Ovary (tissue), 9 donors: ENCODE data around the gene TRIM63. TPM values are rescaled to one million over a fixed set of nuclear protein-coding genes. Genes with fewer than 3 reads are reported as not detected.

Source experiments
- DNase-seq, 5 donors: peaks; one replicate each; pipeline ENCODE4 v3.0.0-alpha.2; 2019 to 2020
- H3K27ac ChIP-seq, 2 donors: fragments of 200-600 bp; one replicate each; pipeline versions ENCODE4 v1.5.1 to v1.8.0; 2019 to 2022
- H3K27me3 ChIP-seq: fragments of 200-600 bp; one replicate; pipeline ENCODE4 v1.8.0; 2022
- H3K36me3 ChIP-seq: fragments of 200-600 bp; sonication (generic); one replicate; pipeline ENCODE4 v1.5.1; 2019
- H3K4me1 ChIP-seq: one replicate; pipeline ENCODE4 v1.8.1; 2013; ENCODE audit warnings: mild to moderate bottlenecking, moderate library complexity; ENCODE audit not compliant: insufficient read depth
- H3K4me3 ChIP-seq: fragments of 200-600 bp; sonication (generic); one replicate; pipeline ENCODE4 v1.5.1; 2017
- H3K9me3 ChIP-seq, 2 donors: fragments of 200-600 bp in 1 of 2; sonication (generic) in 1 of 2; one replicate each; pipeline versions ENCODE4 v1.5.1 to v1.8.1; 2013 to 2019; ENCODE audit warnings: mild to moderate bottlenecking in 1 of 2, moderate library complexity in 1 of 2
- CTCF ChIP-seq, 3 donors: fragments of 450-650 bp in 2 of 3; fragments of 200-600 bp in 1 of 3; IDR thresholded peaks; one replicate each; pipeline versions ENCODE4 v1.5.1 to v1.8.0; 2016 to 2022; ENCODE audit warnings: antibody characterized with exemption in 3 of 3, mild to moderate bottlenecking in 1 of 3
- EP300 ChIP-seq: sonication (generic); formaldehyde crosslinking; IDR thresholded peaks from one replicate; pipeline ENCODE4 v1.6.1; 2017; ENCODE audit warnings: antibody characterized with exemption
- POLR2A ChIP-seq: fragments of 450-650 bp; IDR thresholded peaks from one replicate; pipeline ENCODE4 v1.6.1; 2017; ENCODE audit warnings: antibody characterized with exemption, mild to moderate bottlenecking, moderate library complexity
- WGBS, 3 donors: extraction: QIAGEN DNeasy Blood & Tissue Kit in 1 of 3; methylation state at CpG; one replicate each; pipeline versions ENCODE4 v1.1.5 to v1.1.7; 2013 to 2017; 5-methylcytosine and 5-hydroxymethylcytosine counted together
- intact Hi-C, 4 donors: fragments of 100-400 bp; cut with DNase I; formaldehyde crosslinking; loops; one replicate each; pipeline versions ENCODE4 v1.11.0 to v1.15.1; 2022 to 2023
- polyA plus RNA-seq, 2 donors: library from polyadenylated mRNA; stranded (reverse); fragments of 200-250 nt in 1 of 2; fragments of 350-450 nt in 1 of 2; fragmentation: Illumina TruSeq in 1 of 2; extraction: RNeasy Lipid Tissue Mini Kit (QIAGEN cat#74804) in 1 of 2; gene quantifications; one replicate each; pipeline ENCODE4 v1.2.3, GENCODE V29; 2013 to 2014
- total RNA-seq, 7 donors: library from RNA; depleted of rRNA in 2 of 7; stranded (reverse); fragments of >200 nt in 2 of 7; fragmentation: NEBNext Ultra II Directional in 3 of 7; extraction: Animal tissue kit (Norgen Biotek cat#: 25700) in 3 of 7; gene quantifications; one replicate each; pipeline versions ENCODE4 v1.1.0 to v1.2.4, GENCODE V29; 2016 to 2023
- donor health status: DM: no; HTN: no; CAD: no; lungs with moderate emphysema.
- donor health status: DM: no; HTN: no; CAD: no.
- donor health status: Bipolar disorder and iron deficiency.
- donor health status: DM: yes; HTN: yes; CAD: no.
- donor health status: DM: no; HTN: no; CAD: no.
- donor health status: DM: yes; HTN: yes; CAD: no.

Gene TRIM63
- total and polyA plus RNA-seq, 9 donors, result 0.06 to 1.6 (median 0.20) TPM; not detected in 5

DNA sequence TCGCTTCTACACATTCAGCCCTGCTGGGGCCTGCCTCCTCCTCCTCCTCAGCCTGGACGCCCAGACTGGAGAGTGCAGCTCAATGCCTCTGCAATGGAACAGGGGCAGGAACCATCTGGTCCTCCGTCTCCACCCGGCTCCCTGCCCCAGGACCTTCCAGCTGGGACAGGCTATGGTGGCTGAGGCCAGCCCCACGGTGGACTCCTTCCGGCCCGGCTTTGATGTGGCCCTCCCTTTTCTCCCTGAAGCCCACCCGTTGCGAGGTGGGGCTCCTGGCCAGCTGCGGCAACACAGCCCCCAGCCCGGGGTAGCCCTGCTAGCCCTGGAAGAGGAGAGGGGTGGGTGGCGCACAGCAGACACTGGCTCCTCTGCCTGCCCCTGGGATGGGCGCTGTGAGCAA is 44.4 kb downstream of the TRIM63 start:
- no peak for DNase-seq
- intact Hi-C loops, result no loop called here
- no peaks in the 10 kb centered on the region for H3K9me3 ChIP-seq
- no peak overlapping the region for H3K27ac ChIP-seq
- no peak overlapping the region for H3K4me3 ChIP-seq
- no peak for TF ChIP-seq EP300
- no peak for TF ChIP-seq CTCF (IDR thresholded peaks at IDR 0.05)
- no peak for TF ChIP-seq POLR2A
- peaks cover 24% of the 10 kb centered on the region for H3K4me1 ChIP-seq
- H3K27me3 ChIP-seq, result no peaks in the 10 kb centered on the region
- no peaks in the 10 kb centered on the region for H3K36me3 ChIP-seq
- WGBS, 3 donors, result 59 to 77% (median 66%) methylated on average over 13 of the region's 13 CpGs

DNA sequence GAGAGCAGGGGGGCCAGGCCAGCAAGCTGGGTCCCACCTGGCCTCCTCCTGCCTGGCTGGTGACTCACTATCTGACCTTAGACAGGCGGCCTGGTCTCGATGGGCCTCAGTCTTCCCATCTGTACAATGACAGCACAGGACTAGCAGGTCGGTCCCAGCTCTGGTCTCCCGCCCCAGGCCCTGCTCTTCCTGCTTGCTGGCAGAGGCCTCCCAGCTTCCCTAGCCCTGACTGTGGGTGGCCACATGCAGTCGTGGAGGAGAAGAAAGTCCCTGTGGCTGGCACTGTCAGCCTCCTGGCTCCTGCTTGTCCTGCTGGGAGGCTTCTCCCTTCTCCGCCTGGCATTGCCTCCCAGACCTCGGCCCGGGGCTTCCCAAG is 45.0 kb downstream of the TRIM63 start:
- H3K4me3 ChIP-seq, result no peak overlapping the region
- no peaks in the 10 kb centered on the region for H3K27me3 ChIP-seq
- no peaks in the 10 kb centered on the region for H3K36me3 ChIP-seq
- intact Hi-C loops, result no loop called here
- H3K27ac ChIP-seq, result peak overlapping the region in 1 of 2 donors; percentile 59
- H3K9me3 ChIP-seq, result no peaks in the 10 kb centered on the region
- WGBS, 3 donors, result 36 to 55% (median 42%) methylated on average over 7 to 8 of the region's 8 CpGs
- DNase-seq, result no peak
- peaks cover 26% of the 10 kb centered on the region for H3K4me1 ChIP-seq
- no peak for TF ChIP-seq CTCF (IDR thresholded peaks at IDR 0.05)
- TF ChIP-seq POLR2A, result no peak
- no peak for TF ChIP-seq EP300

DNA sequence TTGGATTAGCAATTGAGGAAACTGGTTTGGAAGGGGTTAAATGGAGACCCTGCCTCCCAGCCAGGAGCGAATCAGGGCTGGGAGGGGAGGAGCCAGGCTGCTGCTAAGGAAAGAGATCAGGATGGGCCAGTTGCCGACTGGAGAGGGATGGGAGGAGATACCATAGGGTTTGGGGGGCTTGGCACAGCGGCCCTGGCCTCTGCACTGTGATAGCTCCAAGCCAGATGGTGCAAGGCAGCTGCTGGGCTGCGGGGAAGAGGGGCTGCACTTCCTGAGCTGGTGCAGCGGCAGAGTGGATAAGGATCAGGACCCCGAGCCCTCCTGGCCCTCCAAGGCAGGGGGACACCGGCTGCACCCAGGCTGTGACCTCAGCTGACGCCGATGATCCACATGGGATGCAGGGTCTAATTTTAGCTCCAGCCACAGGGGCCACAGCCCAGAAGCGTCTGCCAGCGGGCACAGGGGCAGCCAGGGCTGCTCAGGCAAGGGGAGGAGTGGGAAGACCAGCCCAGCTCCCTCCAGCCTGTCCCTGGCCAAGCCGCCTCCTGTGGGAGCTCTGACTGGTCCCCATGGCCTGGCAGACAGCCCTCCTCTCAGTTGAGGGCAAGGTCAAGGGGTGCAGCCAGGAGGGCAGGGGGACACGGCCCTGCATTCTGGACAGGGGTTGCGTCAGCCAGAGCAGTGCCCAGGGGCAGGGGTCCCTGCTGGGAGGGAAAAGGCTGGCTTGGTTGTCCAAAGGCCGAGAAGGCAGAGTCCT is 45.6 kb downstream of the TRIM63 start, which contains the start of gene EXTL1:
EXTL1 (plus strand) TSS at position 129 of the 757 bp plus-strand sequence. CDS start 872 bp downstream, outside the sequence.
- Histone ChIP-seq H3K36me3 (no peaks in the 10 kb centered on the region), H3K4me3 (peak within 1 kb of the TSS; percentile 16), H3K4me1 (peaks cover 26% of the 10 kb centered on the region), H3K27me3 (no peaks in the 10 kb centered on the region), H3K27ac (peak within 1 kb of the TSS in 1 of 2 donors; percentile 59), H3K9me3 (no peaks in the 10 kb centered on the region)
- intact Hi-C loops, result no loop called here
- 12 to 17% (median 15%) methylated on average over 15 of the region's 15 CpGs for WGBS, 3 donors
- DNase-seq, result peak; percentile 39 to 73 (median 64)
- TF ChIP-seq CTCF (IDR thresholded peaks at IDR 0.05), result no peak
- no peak for TF ChIP-seq EP300
- no peak for TF ChIP-seq POLR2A

GRCh38 chr1:26020941-26021646 is 46.3 kb downstream of the TRIM63 start:
- Histone ChIP-seq H3K9me3 (no peaks in the 10 kb centered on the region), H3K36me3 (no peaks in the 10 kb centered on the region), H3K4me3 (no peak overlapping the region), H3K27ac (peak overlapping the region in 1 of 2 donors; percentile 59), H3K27me3 (no peaks in the 10 kb centered on the region), H3K4me1 (peaks cover 26% of the 10 kb centered on the region)
- no peak for DNase-seq
- intact Hi-C loops, result no loop called here
- 50 to 59% (median 52%) methylated on average over 6 of the region's 6 CpGs for WGBS, 3 donors
- TF ChIP-seq CTCF (IDR thresholded peaks at IDR 0.05) (no peak), POLR2A (no peak), EP300 (no peak)
